ENCODE data around the gene LPP.

- no peak for TF ChIP-seq TAF1 (IDR thresholded peaks at IDR 0.05; ENCODE audit: low read depth, low read length)
- no peak for TF ChIP-seq POLR2A (IDR thresholded peaks at IDR 0.05; ENCODE audit: low read depth, low read length)
- TF ChIP-seq POLR2AphosphoS5 (IDR thresholded peaks at IDR 0.05; ENCODE audit: low read depth, low read length), result no peak
- TF ChIP-seq SPI1 (IDR thresholded peaks at IDR 0.05; ENCODE audit: low read depth, low read length), result no peak
- no peak for TF ChIP-seq POU2F2 (IDR thresholded peaks at IDR 0.05; ENCODE audit: low read depth, low read length)
- TF ChIP-seq PAX5 (IDR thresholded peaks at IDR 0.05; ENCODE audit: insufficient read depth, low read length, severe bottlenecking), result no peak
These were observed 213.7 kb downstream of the LPP start for GRCh38 chr3:188367678-188368077.

Measured in GM12891 (cell line).